Measurements from ENCODE around the gene MCRIP2. TPM values are rescaled to one million over a fixed set of nuclear protein-coding genes. Genes with fewer than 3 reads are reported as not detected.
A peak's percentile ranks its signal among the peaks of the same experiment; 100 is the strongest.

The MCRIP2 gene
- total RNA-seq, 1 experiment from 2014 or later: 11.9 TPM

DNA sequence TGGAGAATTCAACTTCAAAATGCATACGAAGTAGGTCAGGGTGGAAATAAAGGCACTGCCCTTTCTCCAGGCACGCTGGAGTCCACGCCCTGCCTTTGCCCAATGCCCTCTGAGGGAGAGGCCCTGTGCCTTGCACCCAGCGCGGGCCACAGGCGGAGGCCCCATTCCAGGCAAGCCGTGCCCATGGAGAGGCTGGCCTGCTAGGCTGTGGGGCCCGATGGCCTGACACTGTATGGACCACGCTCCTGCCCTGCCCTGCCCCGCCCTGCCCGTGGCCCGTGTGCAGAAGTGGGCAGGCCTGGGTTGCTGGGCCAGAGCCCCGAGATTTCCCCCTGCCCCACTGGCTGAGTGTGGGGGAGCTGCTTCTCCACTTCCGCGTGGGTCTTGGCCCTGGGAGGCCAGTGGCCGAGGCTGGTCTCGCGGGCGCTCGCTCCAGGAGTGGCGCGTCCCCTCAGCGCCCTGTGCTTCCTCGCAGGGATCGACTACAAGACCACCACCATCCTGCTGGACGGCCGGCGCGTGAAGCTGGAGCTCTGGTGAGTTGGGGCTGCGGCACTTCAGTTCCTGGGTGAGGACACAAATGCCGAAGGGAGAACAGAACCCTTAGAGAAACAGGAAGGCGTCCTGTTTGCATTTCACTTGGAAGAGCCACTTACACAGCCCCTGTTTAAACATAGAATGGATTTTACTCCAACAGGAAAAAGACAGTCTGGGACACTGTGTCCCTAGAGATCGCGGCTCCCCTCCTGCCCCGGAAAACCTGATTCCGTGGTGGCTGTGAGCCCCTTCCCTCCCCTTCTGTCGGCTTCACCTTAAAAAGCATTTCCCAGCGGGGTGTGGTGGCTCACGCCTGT is 24.7 kb upstream of the MCRIP2 start:
- DNase-seq (ENCODE audit: low spot score): no peak

- no peak for DNase-seq (ENCODE audit: low spot score)
Measured at GRCh38 chr16:617855-618254, 23.8 kb upstream of the MCRIP2 start.

GRCh38 chr16:619476-620100 is 22.0 kb upstream of the MCRIP2 start:
- DNase-seq (ENCODE audit: low spot score): no peak

- DNase-seq (ENCODE audit: low spot score): no peak
Measured at GRCh38 chr16:620700-621525, 20.7 kb upstream of the MCRIP2 start.

DNA sequence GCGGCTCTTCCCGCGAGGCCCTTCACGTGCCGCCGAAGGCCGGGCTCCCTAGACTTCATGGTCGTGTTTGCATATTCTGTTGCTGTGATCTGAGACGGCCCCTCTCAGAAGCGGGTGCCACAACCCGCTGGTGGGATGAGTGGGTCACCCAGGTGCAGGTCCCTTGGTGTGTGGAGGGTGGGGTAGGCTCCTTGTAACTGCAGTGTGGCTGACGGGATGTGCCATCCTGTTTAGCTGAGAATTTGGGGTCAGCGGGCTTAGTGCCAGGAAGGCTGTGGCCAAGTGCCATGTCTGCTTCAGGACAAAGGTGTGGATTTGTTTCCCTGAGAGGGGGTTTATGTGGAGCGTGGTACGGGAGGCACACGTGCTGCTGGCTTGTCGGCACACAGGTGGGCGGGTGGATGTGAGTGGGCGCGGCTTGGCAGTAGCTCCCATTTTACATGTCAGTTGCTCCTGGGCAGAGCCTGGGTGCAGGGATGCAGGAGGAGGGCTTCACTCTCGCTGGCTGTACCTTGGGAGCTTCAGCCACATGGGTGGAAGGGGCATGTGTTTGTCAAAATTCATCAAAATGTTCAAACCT is 20.0 kb upstream of the MCRIP2 start:
- DNase-seq (ENCODE audit: low spot score): no peak

GRCh38 chr16:622920-623280 is 18.7 kb upstream of the MCRIP2 start:
- no peak for DNase-seq (ENCODE audit: low spot score)

GRCh38 chr16:624526-625070 is 17.0 kb upstream of the MCRIP2 start:
- no peak for DNase-seq (ENCODE audit: low spot score)

- DNase-seq (ENCODE audit: low spot score): no peak
Measured at GRCh38 chr16:625117-625976, 16.3 kb upstream of the MCRIP2 start.

GRCh38 chr16:625977-626765 is 15.5 kb upstream of the MCRIP2 start:
- no peak for DNase-seq (ENCODE audit: low spot score)

DNA sequence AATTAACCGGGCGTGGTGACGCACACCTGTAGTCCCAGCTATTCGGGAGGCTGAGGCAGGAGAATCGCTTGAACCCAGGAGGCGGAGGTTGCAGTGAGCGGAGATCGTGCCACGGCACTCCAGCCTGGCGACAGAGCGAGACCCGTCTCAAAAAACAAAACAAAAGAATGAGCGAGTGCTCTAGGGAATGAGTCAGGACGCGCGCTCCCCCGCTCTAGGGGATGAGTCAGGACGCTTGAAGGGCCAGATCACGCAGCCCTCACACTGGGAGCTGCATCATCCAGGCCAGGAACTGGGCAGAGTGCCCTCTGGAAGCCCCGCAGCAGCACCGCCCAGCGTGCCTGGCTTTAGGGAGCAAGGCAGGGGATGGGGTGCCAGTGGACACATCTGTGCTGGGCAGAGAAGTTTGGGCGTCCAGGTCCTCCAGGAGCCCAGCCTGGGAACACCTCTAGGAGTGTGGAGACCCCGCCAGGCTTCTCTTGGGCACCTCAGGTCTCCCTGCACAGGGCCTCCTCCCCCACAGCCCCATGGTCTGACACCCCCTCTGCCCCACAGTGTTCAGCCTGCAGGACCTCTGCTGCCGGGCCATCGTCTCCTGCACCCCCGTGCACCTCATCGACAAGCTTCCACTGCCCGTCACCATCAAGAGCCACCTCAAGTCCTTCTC is 14.7 kb upstream of the MCRIP2 start:
- DNase-seq (ENCODE audit: low spot score): peak; percentile 90

DNA sequence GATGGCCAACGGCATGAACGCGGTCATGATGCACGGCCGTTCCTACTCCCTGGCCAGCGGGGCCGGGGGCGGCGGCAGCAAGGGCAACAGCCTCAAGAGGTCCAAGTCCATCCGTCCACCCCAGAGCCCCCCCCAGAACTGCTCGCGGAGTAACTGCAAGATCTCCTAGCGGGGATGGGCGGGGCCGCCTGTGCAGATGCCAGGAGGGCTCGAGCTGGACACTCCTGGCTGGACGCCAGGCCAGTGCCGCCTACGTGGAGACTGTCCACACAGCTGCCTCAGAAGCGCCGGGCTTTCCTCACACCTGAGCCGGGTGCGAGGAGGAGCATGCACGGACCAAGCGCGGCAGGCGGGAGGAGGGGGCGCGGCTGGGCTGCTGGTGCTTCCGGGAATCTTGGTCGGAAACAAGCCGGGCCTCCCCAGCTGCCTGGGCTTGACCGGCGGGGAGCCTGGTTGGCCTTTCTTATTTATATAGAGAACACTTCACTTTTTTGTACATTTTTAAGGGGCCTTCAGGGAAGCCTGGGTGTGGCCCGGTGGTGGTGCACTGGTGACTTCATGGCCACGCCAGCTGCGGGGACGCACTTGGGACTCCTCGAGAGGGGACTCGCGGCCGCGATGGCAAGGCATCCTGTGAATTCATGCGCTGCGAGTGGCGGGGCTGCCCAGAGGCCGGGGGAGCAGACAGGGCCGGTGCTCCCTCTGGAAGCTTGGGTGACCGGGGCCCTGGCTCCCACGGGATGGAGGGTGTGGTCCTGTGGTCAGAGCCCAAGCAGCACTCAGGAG is 14.0 kb upstream of the MCRIP2 start:
- peak; percentile 71 for DNase-seq (ENCODE audit: low spot score)

- DNase-seq (ENCODE audit: low spot score): no peak
Measured at GRCh38 chr16:628321-629061, 13.1 kb upstream of the MCRIP2 start.

GRCh38 chr16:629185-629832 is 12.3 kb upstream of the MCRIP2 start:
- DNase-seq (ENCODE audit: low spot score): no peak

DNA sequence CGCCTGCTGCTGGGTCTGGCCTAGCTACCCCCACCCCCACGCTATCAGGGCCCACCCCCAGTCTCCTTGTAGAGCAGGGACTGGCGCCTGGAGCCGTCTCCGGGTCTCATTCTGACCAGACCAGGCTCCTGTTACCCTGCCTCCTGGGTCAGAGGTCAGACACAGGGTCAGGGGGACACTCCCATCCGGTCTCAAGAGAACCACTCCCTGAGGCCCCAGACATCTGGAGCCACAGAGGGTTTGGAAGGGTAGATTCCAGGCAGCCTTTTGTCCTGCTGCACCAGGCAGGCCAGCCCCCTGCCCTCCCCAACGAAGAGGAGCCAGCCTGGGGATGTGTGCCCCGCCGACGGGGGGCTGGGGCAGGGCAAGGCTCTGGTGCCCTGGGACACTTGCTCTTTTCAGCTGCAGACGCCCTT is 11.8 kb upstream of the MCRIP2 start:
- no peak for DNase-seq (ENCODE audit: low spot score)

DNA sequence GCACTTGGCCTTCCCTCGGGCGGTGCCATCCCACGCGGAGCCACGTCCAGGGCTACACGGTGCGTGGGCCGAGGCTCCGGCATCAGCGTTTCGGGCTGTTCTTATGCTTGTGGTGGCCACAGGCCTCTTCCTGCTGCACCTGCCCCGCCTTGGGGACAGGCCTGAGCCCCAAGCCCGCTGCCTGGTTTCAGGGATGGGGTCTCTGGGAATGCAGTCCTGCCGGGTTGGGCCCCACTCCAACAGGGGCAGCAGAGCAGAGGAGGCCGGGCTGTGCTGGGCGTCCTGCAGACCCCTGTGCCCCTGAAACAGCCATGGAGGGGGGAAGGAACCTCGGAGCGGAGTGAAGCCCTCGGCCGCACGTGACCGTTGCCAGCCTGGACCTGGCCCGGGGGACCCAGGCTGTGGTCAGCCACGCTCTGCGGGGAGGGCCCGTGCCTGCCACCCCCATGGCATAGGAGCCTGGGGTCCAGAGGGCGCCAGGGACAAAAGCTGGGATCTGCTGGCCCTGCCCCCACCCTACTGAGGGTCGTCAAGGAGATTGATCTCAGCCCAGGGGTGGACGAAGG is 11.3 kb upstream of the MCRIP2 start:
- no peak for DNase-seq (ENCODE audit: low spot score)

DNA sequence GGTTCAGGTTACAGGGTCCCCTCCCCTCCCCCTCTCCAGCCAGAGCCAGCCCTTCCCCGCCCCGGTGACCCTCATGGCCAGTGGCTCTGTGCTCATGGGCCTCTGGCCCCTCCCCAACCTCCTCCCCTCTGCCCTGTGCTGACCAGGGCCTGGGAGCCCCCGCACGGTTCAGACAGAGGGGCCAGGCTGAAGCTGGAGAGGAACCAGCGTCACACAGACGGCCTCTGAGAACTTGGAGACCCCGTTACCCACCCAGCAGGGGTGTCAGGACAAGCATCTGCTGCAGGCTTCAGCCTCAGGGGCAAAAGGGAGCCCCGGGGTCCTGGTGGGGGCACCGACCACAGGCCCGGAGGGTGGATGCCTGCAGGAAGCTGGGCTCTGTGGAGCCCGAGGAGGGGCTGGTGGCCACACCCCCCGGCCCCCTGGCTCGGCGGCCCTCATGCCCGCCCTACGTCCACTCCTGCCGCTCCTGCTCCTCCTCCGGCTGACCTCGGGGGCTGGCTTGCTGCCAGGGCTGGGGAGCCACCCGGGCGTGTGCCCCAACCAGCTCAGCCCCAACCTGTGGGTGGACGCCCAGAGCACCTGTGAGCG is 10.7 kb upstream of the MCRIP2 start, which contains the start of gene WFIKKN1:
Gene WFIKKN1 (plus strand): TSS at position 171 of the 591 bp plus-strand sequence. CDS start 269 bp downstream, at position 440.
- DNase-seq (ENCODE audit: low spot score): no peak
